Caki2 (cell line): Measurements from ENCODE around the gene SLC3A2. TPM values are rescaled to one million over a fixed set of nuclear protein-coding genes. Genes with fewer than 3 reads are reported as not detected.

ENCODE experiments used
- DNase-seq: peaks from one replicate; pipeline ENCODE4 v3.0.0-alpha.2; 2015; ENCODE audit warnings: low read depth
- in situ Hi-C: cut with HindIII; loops from 2 replicates; pipeline ENCODE4 v1.10.0; 2016; ENCODE audit warnings: low sequenced_read_pairs, low pct_unique_long_range_greater_than_20kb, mixed read lengths
- total RNA-seq: library from RNA; depleted of rRNA; stranded (reverse); fragments of >200 nt; shearing (Covaris generic); gene quantifications from 2 replicates; pipeline ENCODE4 v1.2.3, GENCODE V29; 2014; ENCODE audit warnings: low replicate concordance

The SLC3A2 gene
- total RNA-seq, 1 experiment from 2014 or later: 623 TPM

DNA sequence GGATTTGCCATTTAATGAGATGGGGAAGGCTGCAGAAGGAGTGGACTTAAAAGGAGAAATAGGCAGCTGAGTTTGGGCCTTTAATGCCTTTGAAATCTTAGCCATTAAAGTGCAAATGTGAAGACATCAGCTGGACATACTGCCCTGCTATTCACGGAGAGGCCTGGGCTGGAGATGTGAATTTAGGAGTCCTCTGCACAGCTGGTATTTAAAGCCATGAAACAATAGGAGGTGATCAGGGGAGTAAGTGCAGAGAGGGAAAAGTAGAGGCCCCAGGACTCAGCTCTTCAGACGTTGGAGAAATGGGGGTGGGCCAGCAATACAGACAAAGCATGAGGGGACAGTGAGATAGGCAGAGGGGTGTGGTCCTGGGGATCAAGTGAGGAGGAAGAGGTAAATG is 16.6 kb downstream of the SLC3A2 start:
- in situ Hi-C loops: no loop called here
- DNase-seq: no peak

DNA sequence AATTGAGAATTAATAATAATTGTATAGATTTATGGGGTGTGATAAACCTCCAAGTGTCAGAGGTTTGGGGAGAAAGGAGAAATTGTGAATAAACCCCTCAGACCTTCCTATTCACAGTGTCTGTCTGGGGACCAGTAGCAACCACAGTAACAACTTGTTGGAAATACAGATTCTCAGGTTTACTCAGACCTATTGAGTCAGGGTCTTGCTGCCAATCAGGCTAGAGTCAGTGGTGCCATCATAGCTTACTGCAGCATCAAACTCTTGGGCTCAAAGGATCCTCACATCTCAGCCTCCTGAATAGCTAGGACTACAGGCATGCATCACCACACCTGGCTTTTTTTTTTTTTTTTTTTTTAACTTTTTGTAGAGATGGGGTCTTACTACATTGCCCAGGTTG is 17.3 kb downstream of the SLC3A2 start:
- no peak for DNase-seq
- in situ Hi-C loops: no loop called here

DNA sequence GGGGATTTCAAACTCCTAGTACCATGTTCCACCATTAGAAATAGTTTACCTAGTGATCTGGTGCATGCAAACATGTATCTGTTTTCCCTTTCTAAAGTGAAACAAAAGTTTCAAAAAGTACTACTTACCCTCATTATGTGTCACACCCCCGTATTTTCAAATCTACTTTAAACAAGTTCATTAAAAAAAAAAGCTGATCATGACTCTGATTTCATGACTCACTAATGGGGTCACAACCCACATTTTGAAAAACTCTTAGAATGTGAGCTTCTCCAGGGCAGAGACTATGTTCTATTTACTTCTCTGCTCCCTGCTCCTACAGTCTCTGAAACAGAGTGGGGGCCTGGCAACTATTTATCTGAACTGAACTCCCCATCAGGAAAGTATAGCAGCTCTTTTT is 22.2 kb downstream of the SLC3A2 start:
- in situ Hi-C loops: no loop called here
- DNase-seq: no peak

DNA sequence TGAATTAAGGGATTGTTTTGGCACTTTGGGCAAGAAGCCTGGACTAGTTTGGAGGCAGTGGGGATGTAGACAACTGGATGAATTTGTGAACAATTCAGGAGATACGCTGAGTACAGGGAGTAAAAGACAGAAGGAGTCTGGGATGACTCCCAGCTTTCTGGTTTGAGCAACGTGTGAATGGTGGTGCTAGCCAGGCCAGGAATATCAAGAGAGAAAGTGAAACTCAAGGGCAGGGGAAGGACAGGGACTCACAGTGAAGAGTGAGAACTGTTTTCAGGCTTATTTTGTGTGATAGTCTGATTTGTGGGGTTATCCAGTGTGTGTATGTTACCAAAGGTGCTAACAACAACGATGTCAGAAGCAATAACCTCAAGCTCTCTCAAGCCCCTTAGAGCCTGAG is 24.6 kb downstream of the SLC3A2 start:
- in situ Hi-C loops: no loop called here
- no peak for DNase-seq

DNA sequence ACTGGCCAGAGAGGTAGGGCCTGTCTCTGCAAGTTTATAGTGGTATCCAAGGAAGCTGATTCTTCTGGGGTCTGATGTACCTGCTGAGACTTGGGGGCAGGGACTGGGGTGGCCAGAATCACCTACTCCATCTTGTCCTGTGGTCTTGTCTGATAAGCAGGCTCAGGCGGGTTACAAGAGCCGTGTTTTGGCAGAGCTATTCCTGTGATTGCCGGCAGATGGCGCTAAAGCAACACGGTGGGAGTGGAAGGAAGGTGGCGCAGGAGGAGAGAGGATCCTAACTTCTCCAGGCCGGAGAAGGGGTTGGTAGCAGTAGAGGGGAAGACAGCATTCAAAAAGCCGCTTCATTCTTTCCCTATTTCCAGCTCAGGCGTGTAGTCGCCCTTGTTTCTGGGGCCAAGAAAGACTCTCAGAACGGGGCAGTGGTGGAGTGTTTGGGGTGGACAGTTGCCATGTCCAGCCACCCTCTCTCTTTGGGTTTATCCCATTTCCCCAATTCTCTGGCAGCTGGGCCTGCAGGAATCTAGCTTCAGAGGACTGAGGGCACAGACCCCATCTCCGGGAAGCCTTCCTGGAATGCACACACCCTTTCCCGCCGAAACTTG is 25.3 kb downstream of the SLC3A2 start:
- DNase-seq: peak; percentile 63
- in situ Hi-C loops: no loop called here

DNA sequence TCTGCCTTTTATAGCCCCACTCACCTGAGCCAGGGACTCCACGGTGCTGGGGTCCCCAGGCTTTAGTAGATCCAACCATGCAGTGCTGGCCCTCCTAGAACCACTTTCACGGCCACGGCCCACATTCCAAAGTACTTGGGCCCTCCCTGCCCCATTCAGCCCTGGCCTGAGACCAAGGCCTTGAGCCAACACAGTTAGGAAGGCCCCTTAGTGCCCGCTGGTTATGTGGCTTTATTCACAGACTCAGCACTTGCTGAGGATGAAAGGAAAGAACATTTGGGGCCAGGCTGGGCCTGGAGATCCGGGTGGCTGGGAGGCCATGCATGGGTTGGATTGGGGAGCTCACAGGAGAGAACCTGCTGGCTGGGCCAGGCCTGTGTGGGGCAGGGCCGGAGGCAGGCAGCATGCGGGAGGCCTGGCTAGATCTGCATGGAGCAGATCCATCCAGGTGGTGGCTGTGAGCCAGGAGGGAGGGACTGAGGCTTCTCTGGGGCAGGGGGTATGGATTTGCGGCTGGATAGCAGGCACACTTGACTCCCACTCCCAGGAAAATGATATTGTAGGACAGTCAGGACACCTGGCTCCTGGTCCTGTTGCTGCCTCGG is 27.9 kb downstream of the SLC3A2 start:
- no peak for DNase-seq
- in situ Hi-C loops: no loop called here

DNA sequence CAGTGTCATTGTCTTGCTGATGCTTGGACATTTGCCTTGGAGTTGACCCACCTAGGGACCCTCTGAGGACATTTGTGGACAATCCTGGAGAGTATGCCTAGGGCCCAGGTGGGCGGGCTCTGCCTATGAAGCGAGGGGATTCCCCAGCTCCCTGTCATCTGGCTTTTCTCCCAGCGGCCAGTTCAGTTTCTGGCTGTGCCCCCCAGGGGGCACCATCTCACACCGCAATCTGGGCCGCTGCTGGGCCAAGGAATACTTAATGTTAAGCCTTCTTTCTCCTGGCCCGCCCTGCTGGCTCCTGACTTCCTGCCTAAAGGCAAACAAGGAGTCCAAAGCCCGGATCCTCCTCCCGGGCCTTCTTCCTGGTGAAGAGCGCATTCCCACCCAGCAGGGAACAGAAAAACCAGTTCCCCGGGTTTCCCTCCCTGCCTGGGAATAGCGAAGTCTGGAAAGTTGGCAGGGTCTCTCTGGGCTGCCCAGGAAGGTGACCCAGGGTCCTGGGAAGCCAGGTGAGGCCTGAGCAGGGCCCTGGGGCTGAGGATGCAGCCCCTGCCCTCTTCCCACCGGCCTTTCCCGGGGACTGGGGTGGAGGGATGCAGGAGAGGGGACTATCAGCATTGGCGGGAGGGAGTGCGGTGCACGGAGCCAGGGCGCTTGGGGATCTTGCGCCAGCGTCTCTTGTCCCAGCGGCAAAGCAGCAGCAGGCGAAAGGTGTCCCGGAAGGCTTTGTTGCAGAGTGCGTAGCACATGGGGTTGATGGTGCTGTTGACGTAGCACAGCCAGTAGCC is 28.6 kb downstream of the SLC3A2 start:
- in situ Hi-C loops: no loop called here
- DNase-seq: peak; percentile 32

DNA sequence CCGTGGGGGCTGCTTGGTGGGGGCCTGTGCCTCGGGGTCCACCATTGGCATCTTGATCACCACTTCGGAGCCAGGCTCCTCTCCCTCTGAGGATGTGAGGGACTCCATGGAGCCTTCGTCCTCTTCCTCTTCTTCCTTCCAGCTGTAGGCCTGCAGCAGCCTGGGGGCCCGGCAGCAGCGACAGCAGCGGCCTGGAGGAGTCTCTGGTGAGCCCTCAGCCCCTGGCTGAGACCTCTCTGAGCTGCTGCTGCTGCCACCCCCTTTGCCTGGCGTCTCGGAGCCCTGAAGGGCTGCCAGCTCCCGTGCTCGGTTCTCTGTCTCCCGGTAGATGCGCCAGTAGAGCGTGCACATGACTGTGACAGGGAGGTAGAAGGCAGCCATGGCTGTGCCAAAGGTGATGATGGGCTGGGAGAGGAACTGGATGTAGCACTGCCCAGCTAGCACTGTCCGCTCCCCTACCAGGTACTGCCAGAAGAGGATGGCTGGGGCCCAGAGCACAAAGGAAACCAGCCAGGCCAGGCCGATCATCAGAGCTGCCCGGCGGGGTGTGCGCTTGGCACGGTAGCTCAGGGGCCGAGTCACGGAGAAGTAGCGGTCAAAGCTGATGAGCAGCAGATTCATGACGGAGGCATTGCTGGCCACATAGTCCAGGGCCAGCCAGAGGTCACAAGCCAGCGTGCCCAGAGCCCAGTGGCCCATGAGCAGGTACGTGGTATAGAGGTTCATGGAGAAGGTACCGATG is 29.6 kb downstream of the SLC3A2 start:
- no peak for DNase-seq
- in situ Hi-C loops: no loop called here

DNA sequence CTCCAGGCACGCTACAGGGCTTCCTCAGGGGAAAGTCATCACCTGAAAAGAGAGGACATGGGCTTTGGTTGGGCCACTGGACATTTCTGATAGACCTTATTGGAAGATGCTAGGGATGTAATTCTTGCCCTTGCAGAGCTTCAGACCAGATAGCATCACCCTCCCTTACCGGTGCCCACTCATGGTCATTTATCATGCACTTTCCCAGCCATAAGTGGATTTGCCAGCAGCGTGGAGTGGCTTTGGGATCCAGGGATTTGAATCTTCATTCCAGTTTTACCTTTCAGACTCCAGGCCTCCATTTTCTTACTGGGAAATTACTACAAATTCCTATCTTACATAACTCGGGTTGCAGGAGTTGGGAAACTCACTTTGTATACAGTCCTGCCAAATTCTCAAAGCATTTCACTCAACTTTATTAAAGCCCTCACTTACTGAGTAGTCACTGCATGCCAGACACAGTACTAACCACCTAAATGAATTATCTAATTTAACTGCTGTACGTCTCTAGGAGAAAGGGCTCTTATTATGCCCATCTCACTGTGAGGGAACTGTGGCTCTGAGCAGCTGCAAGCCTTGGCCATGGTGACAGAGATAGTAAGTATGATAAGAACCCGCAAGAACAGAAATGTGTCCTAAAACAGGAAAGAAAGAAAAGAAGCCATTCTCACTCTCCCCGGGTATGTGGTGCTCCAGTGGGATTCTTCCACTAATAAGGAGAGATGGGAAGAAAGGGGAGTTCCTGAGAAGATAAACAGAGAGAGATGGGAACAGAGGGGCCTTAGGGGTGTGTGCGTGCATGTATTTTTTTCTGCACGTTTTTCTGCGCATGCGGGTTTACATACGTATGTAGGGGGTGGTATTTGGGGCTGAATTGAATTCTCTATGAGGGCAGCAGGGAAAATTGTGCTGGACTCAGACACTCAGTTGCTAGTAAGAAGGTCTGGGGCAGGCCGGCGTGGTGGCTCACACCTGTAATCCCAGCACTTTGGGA is 30.7 kb downstream of the SLC3A2 start:
- in situ Hi-C loops: no loop called here
- no peak for DNase-seq

DNA sequence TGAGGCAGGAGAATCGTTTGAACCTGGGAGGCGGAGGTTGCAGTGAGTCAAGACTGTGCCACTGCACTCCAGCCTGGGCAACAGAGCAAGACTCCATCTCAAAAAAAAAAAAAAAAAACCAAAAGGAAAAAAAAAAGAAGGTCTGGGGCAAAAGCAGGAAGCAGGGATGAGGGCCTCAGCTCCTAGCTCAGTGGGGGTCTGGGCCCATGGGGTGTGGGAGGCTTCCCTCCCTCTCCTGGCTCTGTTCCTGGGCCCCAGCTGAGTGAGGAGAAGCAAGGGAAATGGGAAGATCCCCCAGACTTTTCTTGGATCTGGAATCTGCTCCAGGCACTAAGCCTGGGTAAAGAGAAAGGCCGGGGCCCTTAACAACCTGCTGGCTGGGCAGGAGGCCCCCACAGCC is 31.6 kb downstream of the SLC3A2 start:
- in situ Hi-C loops: no loop called here
- DNase-seq: no peak

DNA sequence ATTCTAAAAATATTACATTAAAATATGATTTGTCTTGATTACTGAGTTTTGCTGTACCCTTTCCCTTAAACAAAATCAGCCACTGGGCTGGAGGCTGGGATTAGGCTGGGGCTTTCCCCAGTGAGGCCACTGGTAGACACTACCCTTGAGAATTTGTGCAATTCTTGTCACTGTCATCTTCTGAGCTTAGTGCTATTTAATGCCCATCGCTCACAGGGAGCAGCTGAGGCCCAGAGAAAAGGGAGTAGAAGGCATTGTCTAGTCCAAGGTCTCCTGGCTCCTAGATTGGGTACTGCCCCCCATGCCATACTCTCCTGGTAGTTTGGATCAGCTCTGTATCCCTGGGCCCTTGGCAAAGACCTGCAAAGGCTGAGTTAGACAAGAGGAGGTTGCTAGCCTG is 33.7 kb downstream of the SLC3A2 start:
- DNase-seq: no peak
- in situ Hi-C loops: no loop called here

DNA sequence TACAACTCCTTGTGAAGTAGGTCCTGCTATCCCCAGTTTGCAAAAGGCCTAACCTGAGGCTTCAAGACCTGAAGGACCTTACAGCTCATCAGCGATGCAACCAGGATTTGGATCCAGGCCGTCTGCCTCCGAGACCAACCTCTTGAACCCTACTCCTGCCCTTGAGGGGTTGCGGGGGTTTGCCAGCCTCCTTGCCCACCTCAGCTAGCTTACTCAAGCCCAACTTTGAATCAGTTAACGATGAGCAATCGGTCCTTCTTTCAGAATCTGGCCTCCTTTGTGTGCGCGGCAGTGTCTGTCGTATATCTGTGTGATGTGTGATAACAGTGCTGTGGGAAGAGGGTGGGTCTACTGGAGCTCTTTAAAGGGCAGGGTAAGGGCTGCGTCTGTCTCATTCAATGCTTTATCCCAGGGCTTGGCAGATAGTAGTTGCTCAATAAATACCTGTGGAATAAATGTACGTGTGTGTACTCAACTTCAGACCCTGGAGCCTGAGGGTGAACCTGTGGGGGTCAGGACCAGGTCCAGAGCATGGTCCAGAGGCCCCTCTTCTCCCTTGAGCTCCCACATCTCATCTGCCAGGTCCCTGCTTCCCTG is 37.3 kb downstream of the SLC3A2 start:
- in situ Hi-C loops: no loop called here
- DNase-seq: no peak

DNA sequence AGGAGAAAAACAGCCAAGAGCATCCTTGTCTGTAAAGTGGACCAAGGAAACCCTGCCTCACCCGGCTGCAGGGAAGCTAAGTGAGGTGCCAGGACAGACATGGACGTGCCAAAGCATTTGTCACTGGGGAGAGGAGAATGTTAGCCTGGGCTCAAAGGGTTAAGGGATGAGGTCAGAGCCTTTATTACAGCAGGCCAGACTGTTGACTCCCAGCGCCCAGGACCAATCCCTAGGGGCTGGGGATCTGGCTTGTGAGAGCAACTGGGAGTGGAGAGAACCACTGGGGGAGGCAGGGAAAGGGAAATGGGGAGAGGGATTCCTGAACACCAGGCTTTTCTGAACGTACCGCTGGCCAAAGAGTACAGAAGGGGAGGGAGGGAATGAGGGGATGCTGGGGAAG is 37.8 kb downstream of the SLC3A2 start:
- in situ Hi-C loops: no loop called here
- no peak for DNase-seq

DNA sequence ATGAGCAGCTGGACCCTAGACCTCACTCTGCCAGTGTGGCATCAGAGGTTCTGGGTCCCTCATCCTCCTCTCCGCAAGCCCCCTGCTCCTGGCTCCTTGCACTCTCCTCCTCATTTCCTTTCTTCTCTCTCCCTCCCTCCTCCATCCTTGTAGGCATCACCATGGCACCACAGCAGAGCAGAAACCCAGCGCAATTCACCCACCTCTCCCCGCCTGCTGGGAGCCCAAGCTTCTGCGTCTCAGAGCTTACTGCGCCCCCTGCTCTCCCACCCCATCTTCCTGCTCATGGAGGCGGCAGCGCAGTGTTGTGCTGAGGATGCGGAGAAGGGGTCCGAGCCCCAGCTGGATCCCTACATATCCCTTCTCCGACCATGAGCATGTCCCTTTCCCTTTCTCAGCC is 38.8 kb downstream of the SLC3A2 start:
- in situ Hi-C loops: no loop called here
- DNase-seq: no peak

DNA sequence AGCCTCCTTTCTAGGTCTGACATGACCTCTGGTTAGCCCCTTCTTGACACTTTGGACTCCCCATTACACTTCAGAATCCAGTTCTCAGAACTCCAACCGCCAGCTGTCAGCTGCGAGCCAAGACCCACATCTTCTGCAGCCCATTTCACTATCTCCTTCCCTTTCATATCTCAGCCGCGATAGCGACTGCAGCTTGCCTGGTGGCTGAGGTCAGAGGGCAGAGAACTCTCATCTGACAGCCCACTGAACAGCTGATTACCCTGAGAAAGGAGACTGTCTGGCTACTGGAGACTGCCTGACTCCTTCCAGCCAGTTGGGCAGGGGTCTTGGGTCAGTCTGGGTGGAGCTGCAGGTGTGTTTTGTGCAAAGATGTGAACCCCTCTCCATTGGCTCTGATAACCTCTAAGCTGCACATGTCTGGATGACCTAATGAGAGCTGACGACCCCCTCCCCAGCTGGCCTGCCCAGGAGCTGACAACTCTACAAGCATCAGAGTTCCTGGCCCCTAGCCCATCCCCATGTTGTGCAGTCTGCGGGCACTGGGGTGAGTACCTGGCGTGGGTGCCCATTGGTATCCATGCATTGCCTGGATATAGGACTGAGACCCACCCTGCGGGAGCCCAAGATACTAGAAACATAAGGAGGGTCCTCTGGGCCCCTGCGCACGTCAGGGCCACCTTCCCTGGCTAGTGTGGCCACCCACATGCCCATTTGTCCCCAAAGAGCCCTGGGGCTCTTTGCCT is 39.4 kb downstream of the SLC3A2 start:
- in situ Hi-C loops: no loop called here
- no peak for DNase-seq

DNA sequence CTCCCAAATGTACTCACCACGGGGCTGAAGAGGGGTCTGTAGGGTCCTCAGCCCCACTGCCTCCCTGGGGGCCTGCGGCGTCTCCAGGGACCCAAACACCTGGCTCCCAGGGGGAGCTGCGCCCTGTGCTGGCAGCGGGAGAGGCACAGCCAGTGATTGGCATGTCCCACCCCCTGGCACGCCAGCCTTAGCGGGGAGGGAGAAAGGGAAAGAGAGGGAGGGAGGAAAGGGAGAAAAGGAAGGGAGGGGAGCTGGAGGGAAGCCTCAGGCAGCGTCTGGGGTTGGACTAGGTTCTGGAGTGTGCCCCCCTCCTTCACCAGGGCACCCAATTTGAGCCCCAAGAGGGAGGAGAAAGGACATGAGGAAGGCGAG is 40.5 kb downstream of the SLC3A2 start, which contains the start of gene CHRM1:
TSS of gene CHRM1 (minus strand) at position 163 of the 372 bp plus-strand sequence. CDS start 10,263 bp downstream, outside the sequence.
- in situ Hi-C loops: no loop called here

More for the DNA sequence above, 40.5 kb downstream of the SLC3A2 start, which contains the start of gene CHRM1:
- no peak for DNase-seq
